ENCODE results near the gene CGA.

- TF ChIP-seq CTCF (IDR thresholded peaks at IDR 0.05) = no peak
- no peak for TF ChIP-seq POLR2AphosphoS5 (IDR thresholded peaks at IDR 0.05)
Measured at GRCh38 chr6:87110636-87111035, 15.7 kb upstream of the CGA start.
